ENCODE measurements around the gene SORT1.
"Not testable (repeated sequence)": the region's sequence is repeated elsewhere in the genome, so short reads cannot be mapped to it uniquely, and the experiment has no call there.

The SORT1 gene

GRCh38 chr1:109350182-109350581 lies 47.5 kb downstream of the SORT1 start:
- DNase-seq (ENCODE audit: low read depth in 1 of 2, low spot score in 1 of 2) = no peak

GRCh38 chr1:109347511-109347910 lies 50.2 kb downstream of the SORT1 start:
- no peak for DNase-seq (ENCODE audit: low read depth in 1 of 2, low spot score in 1 of 2)

GRCh38 chr1:109341944-109342930 lies 55.5 kb downstream of the SORT1 start:
- no peak for DNase-seq (ENCODE audit: low read depth in 1 of 2, low spot score in 1 of 2)

- DNase-seq (ENCODE audit: low read depth in 1 of 2, low spot score in 1 of 2) = no peak
Measured at GRCh38 chr1:109338608-109339007, 59.1 kb downstream of the SORT1 start.

GRCh38 chr1:109338091-109338490 lies 59.6 kb downstream of the SORT1 start:
- no peak for DNase-seq (ENCODE audit: low read depth in 1 of 2, low spot score in 1 of 2)

- DNase-seq (ENCODE audit: low read depth in 1 of 2, low spot score in 1 of 2) = no peak
Measured at GRCh38 chr1:109335091-109335490, 62.6 kb downstream of the SORT1 start.

- DNase-seq (ENCODE audit: low read depth in 1 of 2, low spot score in 1 of 2) = no peak
Measured at GRCh38 chr1:109331113-109331512, 66.6 kb downstream of the SORT1 start.

GRCh38 chr1:109327285-109327684 lies 70.4 kb downstream of the SORT1 start:
- no peak for DNase-seq (ENCODE audit: low read depth in 1 of 2, low spot score in 1 of 2)

GRCh38 chr1:109322974-109323373 lies 74.7 kb downstream of the SORT1 start:
- DNase-seq (ENCODE audit: low read depth in 1 of 2, low spot score in 1 of 2) = no peak

GRCh38 chr1:109319114-109319513 lies 78.6 kb downstream of the SORT1 start:
- no peak for DNase-seq (ENCODE audit: low read depth in 1 of 2, low spot score in 1 of 2)

GRCh38 chr1:109316506-109316905 lies 81.2 kb downstream of the SORT1 start:
- no peak for DNase-seq (ENCODE audit: low read depth in 1 of 2, low spot score in 1 of 2)

GRCh38 chr1:109315288-109315687 lies 82.4 kb downstream of the SORT1 start:
- DNase-seq (ENCODE audit: low read depth in 1 of 2, low spot score in 1 of 2) = no peak

GRCh38 chr1:109314795-109315194 lies 82.9 kb downstream of the SORT1 start:
- DNase-seq (ENCODE audit: low read depth in 1 of 2, low spot score in 1 of 2) = no peak

GRCh38 chr1:109312978-109313775 lies 84.5 kb downstream of the SORT1 start:
- no peak for DNase-seq (ENCODE audit: low read depth in 1 of 2, low spot score in 1 of 2)

GRCh38 chr1:109312246-109312645 lies 85.5 kb downstream of the SORT1 start:
- DNase-seq (ENCODE audit: low read depth in 1 of 2, low spot score in 1 of 2) = no peak

- DNase-seq (ENCODE audit: low read depth in 1 of 2, low spot score in 1 of 2) = no peak
Measured at GRCh38 chr1:109309347-109309746, 88.4 kb downstream of the SORT1 start.

- DNase-seq (ENCODE audit: low read depth in 1 of 2, low spot score in 1 of 2) = no peak
Measured at GRCh38 chr1:109307274-109308021, 90.3 kb downstream of the SORT1 start.

GRCh38 chr1:109306832-109307273 lies 90.9 kb downstream of the SORT1 start, which contains the start of gene MYBPHL:
Gene MYBPHL (minus strand): TSS chr1:109307011. CDS start chr1:109306991, 20 bp downstream.
- DNase-seq (ENCODE audit: low read depth in 1 of 2, low spot score in 1 of 2) = no peak

- not testable (repeated sequence) for DNase-seq (ENCODE audit: low read depth in 1 of 2, low spot score in 1 of 2)
Measured at GRCh38 chr1:109305991-109306390, 91.7 kb downstream of the SORT1 start.

GRCh38 chr1:109304226-109304920 lies 93.3 kb downstream of the SORT1 start:
- no peak for DNase-seq (ENCODE audit: low read depth in 1 of 2, low spot score in 1 of 2)
